Left lobe of liver (tissue), 2 donors: ENCODE measurements around the gene IL17D. TPM values are rescaled to one million over a fixed set of nuclear protein-coding genes. Genes with fewer than 3 reads are reported as not detected.
"Not testable (repeated sequence)": the region's sequence is repeated elsewhere in the genome, so short reads cannot be mapped to it uniquely, and the experiment has no call there.

Experiments
- ATAC-seq: fragments of 200-7000 bp; cut with Tn5 transposase; one replicate; pipeline ENCODE4 v1.9.1; 2020; ENCODE audit warnings: mild to moderate bottlenecking, moderate library complexity
- DNase-seq: peaks from one replicate; pipeline ENCODE4 v3.0.0-alpha.2; 2020; ENCODE audit warnings: low spot score
- total RNA-seq: library from RNA; stranded (reverse); gene quantifications from one replicate; pipeline ENCODE4 v1.2.1, GENCODE V29; 2021
- donor health status: DM: no; HTN: no; CAD: no; lungs with moderate emphysema.
- donor health status: DM: no; HTN: yes; CAD: no.

Gene IL17D, protein sequence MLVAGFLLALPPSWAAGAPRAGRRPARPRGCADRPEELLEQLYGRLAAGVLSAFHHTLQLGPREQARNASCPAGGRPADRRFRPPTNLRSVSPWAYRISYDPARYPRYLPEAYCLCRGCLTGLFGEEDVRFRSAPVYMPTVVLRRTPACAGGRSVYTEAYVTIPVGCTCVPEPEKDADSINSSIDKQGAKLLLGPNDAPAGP
- total RNA-seq = 0.45 TPM

DNA sequence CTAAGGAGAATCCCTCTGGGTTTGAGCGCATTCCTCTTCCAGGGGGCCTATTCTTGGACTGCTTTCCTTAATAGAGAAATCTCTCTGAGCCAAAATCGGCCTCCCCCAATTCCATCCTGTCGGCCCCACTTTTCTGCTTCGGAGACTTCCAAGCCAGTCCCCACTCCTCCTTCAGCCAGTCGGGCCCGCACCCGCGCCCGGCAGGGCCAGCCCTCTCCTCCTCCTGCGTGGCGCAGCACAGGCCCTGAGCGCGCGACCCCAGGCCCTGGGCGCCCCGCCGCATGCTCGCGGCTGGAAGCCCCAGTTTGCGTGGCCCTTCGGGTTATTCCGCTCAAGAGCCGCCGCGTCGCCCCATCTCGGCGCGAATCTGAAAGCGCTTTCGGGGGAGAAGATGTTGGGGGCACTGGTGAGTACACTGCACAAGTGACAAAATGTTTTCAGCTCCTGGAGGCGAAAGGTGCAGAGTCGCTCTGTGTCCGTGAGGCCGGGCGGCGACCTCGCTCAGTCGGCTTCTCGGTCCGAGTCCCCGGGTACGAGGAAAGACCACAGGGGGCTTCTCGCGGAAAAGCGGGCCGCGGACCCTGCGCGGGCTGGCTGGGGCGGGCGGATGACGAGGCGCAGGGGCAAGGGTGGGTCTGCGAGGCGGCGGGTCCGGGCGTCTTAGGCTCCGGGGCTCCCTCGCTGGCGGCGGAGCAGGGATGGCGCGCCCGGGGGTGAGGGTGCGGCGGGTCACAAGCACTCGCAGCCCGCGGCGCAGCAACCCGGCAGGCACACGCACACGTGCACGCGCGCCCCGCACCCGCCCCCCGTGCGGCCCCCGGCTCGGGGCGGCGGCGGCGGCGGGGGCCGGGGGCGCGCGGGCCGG, at the start of gene IL17D:
IL17D (plus strand) TSS at position 785 of the 865 bp plus-strand sequence. CDS start 303 bp downstream, outside the sequence.
- no peak for DNase-seq
- peak; percentile 41 for ATAC-seq

DNA sequence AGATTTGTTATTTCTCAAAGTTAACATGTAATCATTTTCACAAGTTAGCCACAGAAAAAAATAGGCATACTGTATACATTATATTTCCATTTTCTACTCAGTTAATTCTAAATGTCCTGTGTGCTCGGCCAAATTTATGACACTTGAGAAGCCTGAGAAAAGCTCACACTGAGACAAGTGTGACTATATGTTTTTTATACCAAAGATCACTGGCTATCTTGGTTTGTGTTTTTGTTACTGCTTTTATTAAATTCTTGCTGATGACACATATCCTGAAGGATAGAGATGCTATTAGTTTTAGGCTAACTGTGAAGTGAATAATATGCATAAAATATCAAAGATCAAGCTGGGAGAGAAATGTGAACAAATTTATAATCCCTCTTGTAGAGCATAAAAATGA, 49.3 kb upstream of the IL17D start:
- no peak for DNase-seq
- ATAC-seq = no peak

DNA sequence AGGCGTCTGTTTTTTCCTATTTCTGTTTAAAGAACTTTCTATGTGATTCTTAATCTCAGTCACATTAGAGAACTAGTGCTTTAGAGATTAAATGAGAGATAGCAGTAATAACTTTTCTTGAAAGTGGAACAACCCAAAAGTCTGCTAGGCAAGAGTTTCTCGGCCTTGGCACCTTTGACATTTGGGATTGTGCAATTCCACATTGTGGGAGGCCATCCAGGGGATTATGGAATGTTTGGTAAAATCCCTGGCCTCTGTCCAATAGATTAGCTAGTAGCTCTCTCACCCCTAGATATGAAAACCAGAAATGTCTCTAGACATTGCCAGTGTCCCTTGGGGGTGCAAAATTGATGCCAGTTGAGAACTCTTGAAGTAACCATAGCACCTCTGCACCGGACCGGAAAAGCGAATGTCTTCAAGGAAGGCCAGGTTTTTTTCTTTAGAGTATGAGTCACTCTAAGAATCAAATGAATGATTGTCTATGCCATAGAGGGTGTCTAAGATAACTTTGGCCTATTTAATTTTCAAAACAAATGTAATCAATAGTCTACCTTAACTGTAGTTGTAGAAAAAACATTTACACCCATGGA, 45.0 kb upstream of the IL17D start:
- DNase-seq (no peak), ATAC-seq (peak; percentile 49)

DNA sequence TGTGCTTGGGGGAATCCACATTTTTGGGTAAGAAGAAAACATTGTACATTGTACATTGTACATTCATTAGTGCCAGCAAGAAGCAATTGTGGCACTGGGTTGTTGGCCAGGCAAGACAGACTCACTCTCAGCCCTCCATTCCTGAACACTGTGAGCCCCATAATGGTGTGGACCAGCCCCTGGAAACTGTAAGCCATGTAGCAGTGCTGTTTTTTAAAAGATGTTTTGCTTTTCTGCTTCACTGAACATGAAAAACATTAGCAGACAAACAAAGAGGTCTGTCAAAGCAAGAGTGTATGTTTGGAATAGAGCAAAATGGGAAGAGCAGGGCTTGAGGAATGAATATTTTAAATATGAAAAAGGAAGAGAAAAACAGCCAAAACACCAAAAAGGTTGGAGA, 39.1 kb upstream of the IL17D start:
- DNase-seq (no peak), ATAC-seq (no peak)

DNA sequence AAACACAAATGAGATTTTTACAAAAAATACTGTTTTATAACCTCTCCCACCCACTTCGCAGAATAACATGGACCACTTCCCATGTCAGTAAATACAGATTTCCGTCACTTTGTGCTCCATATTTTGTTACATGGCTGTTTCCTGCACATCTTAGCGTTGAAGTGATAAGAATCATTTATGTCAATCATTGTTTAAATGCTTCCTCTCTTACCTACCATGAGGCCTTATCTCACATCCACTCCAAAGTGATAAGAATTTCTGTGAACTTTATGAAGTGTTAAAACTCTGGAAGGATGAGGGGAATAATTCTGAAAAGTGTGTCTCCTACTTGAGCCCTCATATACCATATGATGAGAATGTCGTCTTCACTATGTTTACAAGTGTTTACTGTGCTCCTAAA, 36.6 kb upstream of the IL17D start:
- ATAC-seq = no peak
- DNase-seq = no peak

DNA sequence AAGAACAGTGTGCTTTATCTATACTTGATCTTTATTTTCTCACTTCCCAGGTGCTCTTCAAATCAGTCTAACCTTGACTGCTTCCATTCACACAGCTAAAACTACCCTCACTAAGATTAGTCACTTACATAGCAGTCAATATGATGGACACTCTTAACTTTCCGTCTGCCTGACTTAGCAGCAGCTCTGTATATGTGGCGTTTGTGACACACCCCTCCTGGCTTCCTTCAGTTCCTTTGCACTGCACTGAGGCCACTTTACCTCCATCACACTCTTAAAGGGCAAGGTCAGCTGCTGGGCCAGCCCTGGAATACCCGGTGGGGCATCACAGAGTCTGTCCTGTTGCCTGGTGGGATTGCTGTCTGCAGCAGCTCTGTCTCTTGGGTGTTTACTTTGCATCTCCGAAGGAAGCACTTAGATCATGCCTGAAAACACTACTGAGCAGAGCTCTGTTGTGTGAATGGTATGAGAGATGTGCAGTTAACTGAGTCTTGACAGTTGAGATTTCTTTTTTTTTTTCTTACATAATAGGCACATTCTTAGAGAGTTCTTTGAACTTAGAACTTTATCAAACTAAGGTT, 35.6 kb upstream of the IL17D start:
- no peak for ATAC-seq
- no peak for DNase-seq

DNA sequence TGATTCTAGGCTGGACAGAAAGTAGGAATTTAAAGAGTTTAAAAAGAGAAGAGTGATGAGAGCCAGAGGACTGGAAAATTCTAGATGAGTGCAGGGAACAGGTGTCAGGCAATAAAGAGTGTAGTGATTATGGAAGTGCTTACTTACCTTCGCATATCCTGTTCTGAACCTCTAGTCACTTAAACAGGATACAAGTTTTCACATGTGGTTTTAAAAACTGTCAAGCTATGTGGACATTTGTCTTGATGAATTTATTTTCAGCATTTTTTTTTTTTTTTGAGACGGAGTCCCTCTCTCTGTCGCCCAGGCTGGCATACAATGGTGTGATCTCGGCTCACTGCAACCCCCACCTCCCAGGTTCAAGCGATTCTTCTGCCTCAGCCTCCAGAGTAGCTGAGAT, 34.3 kb upstream of the IL17D start:
- no peak for ATAC-seq

DNA sequence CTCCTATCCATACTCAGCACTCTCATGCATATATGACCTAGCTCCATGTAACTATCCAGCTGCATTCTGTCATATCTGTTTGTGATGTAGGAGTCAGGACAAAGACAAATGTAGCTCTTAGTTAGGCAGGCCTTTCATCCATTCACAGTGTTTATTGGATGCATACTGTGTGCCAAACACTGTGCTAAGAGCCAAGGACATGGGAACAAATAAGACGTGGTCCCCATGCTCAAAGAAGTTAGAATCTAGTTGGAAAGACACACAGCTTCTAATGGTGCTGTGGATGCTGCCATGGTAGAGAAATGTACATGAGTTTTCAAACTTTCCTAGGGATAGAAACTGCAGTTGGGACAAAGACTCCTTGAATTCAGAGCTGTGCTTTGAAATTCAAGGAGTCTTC, 31.7 kb upstream of the IL17D start:
- ATAC-seq = no peak

More for the DNA sequence above, 34.3 kb upstream of the IL17D start:
- no peak for DNase-seq

DNA sequence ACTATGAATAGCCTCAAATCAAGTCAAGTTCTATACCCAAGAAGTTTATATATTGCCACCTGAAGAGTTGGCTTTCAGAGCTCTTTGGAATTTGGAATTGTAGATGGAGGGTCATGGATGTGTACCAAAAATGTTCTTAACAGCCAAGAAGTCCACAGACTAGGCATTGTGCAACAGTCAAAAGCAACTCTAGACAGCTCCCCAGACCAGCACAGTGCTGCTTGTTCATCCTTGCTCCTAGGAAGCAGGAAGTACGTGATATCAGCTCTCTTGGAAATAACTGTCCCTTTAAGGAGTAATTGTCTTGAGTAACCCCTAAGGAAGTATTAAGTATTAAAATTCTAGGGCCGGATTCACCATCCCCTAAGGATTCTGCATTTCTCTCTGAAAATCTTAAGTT, 30.7 kb upstream of the IL17D start:
- DNase-seq = no peak
- ATAC-seq = no peak

More for the DNA sequence above, 31.7 kb upstream of the IL17D start:
- DNase-seq = no peak

DNA sequence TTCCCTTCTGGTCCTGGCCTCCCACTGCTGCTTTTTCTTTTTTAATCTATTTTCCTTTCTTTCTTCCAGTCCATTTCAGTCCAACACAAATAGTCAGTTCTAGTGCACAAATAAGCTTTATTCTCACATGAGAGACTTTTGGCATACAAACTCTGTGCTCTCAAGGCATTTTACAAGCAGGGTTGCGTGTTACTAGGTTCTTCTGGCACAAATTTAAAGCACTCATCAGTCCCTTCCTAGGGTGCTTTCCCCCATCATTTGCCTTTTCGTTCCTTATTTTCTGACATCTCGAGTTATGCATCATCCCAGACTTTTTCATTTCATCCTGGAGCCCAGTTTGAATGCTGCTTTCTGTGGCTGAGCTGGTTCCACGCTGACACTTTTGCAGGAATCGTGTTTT, 29.8 kb upstream of the IL17D start:
- no peak for ATAC-seq
- DNase-seq = no peak

DNA sequence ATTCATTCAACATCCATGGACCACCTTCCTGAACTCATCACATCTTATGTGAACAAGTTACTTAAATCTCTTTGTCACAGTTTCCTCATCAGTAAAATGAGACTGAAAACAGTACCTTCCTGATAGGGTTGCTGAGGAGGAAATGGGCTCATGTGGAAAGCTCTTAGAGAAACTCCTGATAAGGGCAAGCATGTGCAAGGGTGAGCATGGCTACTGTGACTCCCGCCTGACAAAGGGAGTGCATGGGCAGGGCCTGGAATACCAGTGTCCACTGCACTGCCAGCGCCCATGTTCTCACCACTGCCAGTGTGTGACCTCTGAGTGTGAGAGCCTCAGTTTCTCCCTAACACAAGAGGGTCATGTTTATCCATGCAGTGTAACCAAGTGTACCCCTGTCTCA, 27.3 kb upstream of the IL17D start:
- no peak for DNase-seq
- no peak for ATAC-seq

DNA sequence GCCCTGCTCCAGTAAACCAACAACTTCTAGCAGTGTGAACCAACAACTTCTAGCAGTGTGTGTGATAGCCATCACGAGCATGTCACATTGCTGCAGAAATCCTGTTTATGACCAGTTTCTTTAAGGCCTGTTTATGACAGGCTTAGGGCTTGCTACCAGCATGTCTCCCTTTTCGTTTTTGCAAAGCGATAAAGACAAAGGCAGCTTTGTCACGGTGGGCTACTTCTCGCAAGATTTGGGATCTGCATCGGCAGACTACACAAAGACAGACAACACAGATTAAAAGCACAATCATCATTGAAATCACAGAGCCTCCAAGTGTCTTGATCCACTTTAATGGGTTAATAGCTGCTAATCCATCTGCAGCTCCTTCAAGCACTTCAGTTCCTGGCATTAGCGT, 24.9 kb upstream of the IL17D start:
- ATAC-seq, DNase-seq: not testable (repeated sequence)

DNA sequence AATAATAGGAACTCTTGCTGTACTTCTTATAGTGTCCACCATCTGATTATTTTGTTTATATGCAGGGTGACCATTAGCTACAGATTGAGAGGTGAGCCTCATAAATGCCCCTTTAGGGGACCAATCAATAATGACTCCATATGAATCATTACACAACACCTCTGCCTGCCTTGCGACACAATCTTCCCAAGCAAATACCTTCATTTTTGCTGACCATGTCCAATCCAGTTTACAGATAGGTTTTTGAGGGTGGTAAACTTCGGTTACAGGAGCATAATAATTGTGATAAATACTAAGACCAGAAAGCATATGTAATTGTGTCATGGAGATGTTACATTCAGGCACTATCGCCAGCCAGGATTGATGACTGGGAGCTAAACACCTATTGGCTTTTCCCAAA, 23.6 kb upstream of the IL17D start:
- no peak for DNase-seq

DNA sequence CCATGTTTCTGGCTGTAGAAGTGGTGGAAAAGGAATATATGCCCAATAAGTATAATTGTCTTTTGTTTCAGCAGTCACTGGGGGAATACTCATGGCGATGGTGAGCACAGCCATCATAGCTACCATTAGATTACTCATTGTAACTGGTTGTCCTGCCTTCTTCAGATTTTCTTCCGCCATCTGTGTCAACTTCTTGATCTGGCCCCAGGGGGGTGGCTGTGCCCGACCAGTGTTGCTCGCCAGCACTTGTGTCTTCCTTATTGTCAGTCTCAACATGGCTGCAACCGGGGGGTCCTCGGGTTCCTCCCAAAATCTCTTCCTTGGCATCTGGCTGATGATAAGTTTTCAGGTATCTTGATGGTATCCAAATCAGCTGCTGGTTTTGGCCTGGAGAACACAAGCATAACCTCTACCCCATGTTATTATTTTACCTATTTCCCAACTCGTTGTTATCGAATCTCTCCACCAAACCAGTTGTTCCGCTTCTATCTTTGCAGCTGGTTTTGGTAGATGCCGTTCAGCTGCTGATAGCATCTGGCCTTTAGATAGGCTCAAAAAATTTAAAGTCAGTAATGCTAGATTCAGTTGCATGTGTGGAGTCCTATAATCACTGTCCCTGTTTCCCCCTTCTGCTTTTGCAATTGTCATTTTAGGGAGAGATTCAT, 23.0 kb upstream of the IL17D start:
- ATAC-seq = no peak

More for the DNA sequence above, 23.6 kb upstream of the IL17D start:
- ATAC-seq = no peak

DNA sequence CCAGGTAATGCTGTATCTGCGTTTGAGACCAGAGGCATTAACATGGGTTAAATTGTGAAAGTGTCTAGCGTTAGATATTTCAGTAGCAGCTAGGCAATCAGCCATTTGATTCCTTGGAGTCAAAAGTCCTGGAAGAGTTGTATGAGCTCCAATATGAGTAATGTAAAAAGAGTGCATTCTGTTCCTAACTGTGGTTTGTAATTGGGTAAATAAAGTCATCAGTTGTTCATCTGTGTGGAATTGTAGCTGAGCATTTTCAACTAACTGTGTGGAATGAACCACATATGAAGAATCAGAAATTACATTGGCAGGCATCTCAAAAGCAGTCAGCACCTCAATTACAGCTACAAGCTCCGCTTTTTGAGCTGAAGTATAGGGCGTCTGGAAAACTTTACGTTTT, 22.0 kb upstream of the IL17D start:
- not testable (repeated sequence) for DNase-seq, ATAC-seq

More for the DNA sequence above, 23.0 kb upstream of the IL17D start:
- no peak for DNase-seq

DNA sequence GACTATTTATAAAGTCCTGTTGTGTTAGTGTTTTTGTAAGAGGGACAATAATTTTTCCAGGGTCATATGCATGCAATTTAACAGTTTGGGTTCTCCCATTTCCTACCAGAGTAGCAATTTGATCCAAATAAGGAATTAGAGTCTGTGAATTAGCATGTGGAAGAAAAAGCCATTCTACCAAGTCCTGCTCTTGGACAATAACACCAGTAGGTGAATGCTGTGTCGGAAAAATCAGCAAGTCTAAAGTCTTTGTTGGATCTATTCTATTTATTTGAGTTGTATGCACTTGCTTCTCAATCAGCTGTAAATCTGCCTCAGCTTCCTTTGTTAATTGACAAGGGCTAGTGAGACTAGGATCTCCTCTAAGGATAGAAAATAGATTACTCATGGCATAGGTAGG, 21.4 kb upstream of the IL17D start:
- ATAC-seq (no peak), DNase-seq (no peak)

DNA sequence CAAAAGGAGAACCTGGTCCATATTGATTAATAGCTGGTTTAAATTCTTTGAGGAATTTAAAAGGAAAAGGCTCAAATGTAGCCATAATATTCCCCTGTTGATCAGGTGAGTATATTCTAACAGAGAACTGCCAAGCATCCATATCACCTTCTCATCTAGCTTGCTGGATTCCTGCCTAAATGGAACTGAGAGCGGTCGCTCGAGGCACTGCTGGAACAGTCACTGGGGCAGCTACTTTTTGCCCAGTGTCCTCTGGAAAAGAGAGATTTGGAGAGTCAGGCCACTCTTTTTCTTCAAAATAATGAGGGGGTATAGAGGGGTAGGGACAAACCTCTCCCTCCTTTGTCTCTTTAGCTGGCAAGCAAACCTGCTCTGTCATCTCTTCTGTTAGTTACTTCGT, 19.5 kb upstream of the IL17D start:
- no peak for DNase-seq
- no peak for ATAC-seq

DNA sequence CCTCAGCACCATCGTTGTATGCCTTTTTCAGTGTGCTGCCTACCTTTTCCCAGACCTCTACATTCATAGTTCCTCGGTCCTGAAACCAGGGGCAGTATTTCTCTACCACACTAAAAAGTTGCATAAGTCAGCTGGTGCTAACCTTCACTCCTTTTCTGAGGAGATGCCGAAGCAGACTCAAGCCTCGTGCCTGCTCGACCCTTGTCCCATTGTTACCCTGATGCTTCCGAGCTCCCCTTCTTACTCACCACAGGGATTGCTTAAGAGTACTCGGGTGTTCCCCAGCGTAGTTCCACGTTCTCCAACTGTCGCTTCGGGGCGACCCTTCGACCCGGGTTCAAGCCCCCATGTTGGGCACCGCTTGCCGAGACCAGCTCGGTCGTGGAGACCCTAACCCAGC, 19.0 kb upstream of the IL17D start:
- ATAC-seq (peak; percentile 14), DNase-seq (no peak)

DNA sequence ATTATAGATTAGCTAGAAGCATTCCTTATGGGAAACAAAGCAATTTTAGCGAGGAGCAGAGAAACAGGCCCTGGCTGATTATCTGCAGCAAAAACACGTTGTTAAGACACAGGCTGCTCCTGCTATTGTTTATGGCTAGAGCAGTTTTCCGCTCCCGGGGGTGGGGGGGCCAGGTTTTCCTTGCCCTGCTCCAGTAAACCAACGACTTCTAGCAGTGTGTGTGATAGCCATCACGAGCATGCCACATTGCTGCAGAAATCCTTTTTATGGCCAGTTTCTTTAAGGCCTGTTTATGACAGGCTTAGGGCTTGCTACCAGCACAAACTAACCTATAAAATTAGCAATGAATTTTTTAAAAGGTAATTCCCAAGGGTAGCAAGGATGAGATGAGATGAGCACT, 18.4 kb upstream of the IL17D start:
- ATAC-seq (no peak), DNase-seq (no peak)

DNA sequence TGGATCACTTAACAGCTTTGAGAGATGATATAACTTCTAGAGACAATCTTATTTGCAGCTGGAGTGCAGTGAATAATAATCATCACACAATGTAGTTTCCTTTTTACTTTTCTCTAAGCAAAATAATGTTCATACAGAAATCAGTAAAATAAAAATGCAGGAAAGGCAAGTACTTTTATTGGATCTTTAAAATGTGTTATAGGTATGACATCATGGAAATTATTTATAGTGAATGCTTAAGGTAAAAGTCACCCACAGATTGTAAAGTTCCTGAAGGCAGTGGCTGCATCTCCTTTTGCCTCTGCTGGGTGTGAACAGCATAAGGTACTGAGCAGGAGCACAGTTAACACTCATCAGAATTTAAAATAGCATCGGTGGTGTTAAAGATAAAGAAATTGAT, 17.3 kb upstream of the IL17D start:
- DNase-seq (no peak), ATAC-seq (no peak)
